HG02610 (cell line): ENCODE data around the gene KCNH2.

Source experiments
- ATAC-seq: cut with Tn5 transposase; IDR thresholded peaks from one replicate; pipeline ENCODE4 v1.9.1; 2021; ENCODE audit warnings: mild to moderate bottlenecking, moderate library complexity; ENCODE audit not compliant: unreplicated experiment

The KCNH2 gene

GRCh38 chr7:150950496-150951180, 27.5 kb downstream of the KCNH2 start:
- no peak for ATAC-seq

- no peak for ATAC-seq
Measured at GRCh38 chr7:150949971-150950491, 28.1 kb downstream of the KCNH2 start.

GRCh38 chr7:150949564-150949963, 28.6 kb downstream of the KCNH2 start:
- ATAC-seq = no peak

- no peak for ATAC-seq
Measured at GRCh38 chr7:150948791-150949251, 29.3 kb downstream of the KCNH2 start.

GRCh38 chr7:150947761-150948651, 30.1 kb downstream of the KCNH2 start:
- no peak for ATAC-seq

GRCh38 chr7:150947241-150947745, 30.8 kb downstream of the KCNH2 start:
- ATAC-seq = no peak

- no peak for ATAC-seq
Measured at GRCh38 chr7:150946421-150947240, 31.5 kb downstream of the KCNH2 start.

GRCh38 chr7:150945853-150946420, 32.2 kb downstream of the KCNH2 start:
- ATAC-seq = no peak

- ATAC-seq = no peak
Measured at GRCh38 chr7:150945171-150945852, 32.8 kb downstream of the KCNH2 start.

GRCh38 chr7:150944066-150945042, 33.8 kb downstream of the KCNH2 start:
- no peak for ATAC-seq

GRCh38 chr7:150943453-150943814, 34.7 kb downstream of the KCNH2 start:
- no peak for ATAC-seq

GRCh38 chr7:150942591-150943452, 35.3 kb downstream of the KCNH2 start:
- ATAC-seq = no peak

- ATAC-seq = no peak
Measured at GRCh38 chr7:150942001-150942590, 36.0 kb downstream of the KCNH2 start.

- no peak for ATAC-seq
Measured at GRCh38 chr7:150941351-150942000, 36.6 kb downstream of the KCNH2 start.

- ATAC-seq = no peak
Measured at GRCh38 chr7:150940431-150941102, 37.6 kb downstream of the KCNH2 start.

GRCh38 chr7:150939466-150939865, 38.7 kb downstream of the KCNH2 start:
- ATAC-seq = no peak
